ENCODE results near the gene TNFSF15.

DNA sequence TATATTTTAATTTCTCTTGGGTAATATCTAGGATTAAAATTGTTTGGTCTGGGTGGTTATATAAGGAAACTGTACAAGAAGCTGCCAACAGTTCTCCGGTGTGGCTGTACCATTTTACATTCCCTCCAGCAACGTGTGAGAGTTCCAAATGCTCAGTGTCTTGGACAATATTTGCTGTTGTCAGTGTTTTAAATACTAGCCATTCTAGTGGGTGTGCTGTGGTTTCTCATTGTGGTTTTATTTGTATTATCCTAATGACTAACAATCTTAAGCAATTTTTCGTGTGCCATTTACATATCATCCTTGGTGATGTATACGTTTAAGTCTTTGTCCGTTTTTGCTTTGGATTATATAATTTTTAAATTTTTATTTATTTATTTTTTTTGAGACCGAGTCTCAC lies 34.0 kb downstream of the TNFSF15 start:
- no peak for TF ChIP-seq POLR2A (IDR thresholded peaks at IDR 0.05)
- TF ChIP-seq, protein P1, sequence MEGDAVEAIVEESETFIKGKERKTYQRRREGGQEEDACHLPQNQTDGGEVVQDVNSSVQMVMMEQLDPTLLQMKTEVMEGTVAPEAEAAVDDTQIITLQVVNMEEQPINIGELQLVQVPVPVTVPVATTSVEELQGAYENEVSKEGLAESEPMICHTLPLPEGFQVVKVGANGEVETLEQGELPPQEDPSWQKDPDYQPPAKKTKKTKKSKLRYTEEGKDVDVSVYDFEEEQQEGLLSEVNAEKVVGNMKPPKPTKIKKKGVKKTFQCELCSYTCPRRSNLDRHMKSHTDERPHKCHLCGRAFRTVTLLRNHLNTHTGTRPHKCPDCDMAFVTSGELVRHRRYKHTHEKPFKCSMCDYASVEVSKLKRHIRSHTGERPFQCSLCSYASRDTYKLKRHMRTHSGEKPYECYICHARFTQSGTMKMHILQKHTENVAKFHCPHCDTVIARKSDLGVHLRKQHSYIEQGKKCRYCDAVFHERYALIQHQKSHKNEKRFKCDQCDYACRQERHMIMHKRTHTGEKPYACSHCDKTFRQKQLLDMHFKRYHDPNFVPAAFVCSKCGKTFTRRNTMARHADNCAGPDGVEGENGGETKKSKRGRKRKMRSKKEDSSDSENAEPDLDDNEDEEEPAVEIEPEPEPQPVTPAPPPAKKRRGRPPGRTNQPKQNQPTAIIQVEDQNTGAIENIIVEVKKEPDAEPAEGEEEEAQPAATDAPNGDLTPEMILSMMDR (IDR thresholded peaks at IDR 0.05): no peak
